NCI-H187 treated with DMSO at 0.1 percent for 48 hours (cell line): ENCODE data around the gene BSN.

Experiments
- DNase-seq: peaks from one replicate; lab custom pipeline; 2025; lab: John Stamatoyannopoulos, UW

BSN gene

DNA sequence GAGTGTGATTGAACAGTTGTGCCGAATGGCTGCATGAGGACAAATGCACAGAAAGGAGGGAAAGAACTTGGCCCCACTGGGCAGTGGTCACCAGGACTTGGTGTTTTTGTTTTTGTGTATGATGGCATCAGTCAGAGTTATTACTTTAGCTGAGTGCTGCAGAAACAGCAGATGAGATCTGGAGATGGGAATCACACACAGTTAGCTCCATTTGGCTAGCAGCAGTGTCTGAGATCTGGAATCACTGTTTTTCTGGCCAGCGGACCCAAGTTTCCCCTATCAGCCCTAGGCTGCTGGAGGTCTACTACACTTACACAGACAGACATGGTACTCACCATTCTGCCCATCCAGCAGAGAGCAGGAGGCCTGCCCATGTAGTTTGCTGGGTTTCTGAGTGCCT is 74.0 kb downstream of the BSN start:
- no peak for DNase-seq

DNA sequence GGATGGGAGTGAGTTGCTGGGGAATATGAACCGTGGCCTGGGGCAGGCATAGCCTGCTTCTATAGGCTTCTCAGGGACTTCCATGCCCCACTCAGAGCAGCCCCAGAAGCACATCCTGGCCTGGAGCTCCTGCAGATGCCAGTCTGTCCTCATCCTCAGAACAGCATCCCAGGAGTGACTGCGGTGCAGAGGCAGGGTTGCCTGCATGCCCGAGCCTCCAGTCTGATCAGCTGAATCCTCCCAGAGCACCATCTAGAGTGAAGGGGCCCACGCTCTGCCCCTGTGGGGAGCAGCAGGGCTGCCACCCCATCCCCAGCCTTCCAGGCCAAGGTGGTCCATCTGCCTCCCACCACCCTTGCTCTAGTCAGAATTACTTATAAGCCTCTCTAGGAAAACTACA is 75.2 kb downstream of the BSN start:
- DNase-seq, result no peak

DNA sequence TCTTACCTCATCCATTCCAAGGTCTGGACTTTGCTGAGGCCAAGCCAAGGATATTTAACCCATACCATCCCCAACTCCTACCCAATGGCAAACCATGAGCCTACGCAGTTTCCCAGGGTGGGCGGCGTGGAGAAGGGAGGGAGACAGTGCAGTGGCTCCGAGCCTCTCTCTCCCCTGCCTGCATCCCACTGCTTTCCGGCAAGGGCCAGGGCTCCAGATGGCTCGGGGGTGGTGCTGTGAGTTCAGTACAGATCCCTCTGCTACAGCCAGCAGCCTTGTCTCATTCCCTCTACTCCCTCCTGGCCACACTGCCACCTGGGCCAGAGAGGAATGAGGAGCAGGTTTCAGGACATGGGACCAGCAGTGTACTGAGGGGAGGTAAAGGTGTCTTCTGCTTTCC is 75.6 kb downstream of the BSN start:
- DNase-seq, result no peak

DNA sequence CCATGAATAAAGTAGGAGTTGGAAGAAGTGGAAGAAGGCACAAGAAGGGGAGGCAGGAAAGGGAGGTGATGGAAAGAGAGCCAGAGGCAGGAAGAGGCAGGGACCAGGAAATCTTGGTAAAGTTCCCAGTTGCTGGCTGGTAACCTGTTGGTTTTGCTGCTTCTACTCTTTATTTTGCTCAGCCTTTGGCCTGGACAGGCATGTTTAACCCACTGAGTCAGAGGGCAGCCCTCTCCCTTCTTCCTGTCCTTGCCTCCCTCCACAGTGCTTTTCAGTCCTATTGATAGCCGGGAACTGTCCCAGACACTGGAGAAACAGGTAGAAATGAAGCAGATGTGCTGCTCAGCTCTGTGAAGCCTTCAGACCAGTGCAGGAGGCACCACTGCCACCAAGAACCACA is 76.5 kb downstream of the BSN start:
- no peak for DNase-seq

DNA sequence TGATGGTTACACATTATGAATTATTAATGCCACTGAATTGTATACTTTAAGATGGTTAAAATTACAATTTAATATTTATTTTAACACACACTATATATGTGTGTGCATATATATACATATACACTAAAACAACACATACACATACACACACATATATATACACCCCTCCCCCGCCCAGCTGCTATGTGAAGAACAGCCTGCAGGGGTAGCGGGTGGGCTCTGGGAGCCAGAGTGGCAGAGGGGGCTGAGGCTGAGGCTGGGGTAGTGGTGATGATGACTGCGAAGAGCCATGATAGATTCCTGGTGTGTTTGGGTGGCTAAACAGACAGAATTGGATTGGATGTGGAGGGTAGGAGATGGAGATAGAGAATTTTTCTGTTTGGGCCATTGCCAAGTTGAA is 80.5 kb downstream of the BSN start:
- DNase-seq, result no peak

DNA sequence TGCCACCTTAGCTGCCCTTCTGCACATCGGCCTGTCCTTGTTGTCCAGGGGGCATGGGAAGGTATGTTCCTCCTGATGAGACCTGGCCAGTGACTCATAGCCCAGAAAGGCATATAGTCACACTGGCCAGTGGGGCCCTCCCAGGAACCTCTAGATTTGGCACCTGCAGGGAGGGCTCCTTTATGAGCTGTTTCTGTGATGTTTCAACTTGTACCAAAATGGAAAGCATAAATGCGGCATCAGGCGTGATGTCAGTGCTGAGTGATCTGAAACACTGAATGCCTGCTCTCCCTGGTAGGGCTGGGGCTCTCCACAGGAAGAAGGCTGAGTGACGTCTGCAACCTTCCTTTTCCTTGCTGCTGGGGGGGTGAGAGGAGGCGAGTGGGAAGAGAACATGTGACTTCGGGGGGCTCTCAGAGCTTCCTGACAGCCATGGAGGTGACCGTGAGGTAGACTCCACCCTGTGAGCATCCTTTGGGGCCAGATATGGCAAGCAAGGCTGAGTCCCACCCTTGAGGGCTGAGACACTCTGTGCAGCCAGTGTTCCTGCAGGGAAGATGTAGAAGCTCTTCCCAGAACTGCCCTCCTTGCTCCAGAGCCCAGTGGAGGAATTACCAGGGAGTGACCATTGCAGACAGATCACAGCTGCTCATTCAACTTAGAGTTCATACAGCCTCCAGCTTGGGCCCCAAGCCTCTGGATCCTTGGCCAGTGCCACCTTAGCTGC is 82.8 kb downstream of the BSN start:
- no peak for DNase-seq

DNA sequence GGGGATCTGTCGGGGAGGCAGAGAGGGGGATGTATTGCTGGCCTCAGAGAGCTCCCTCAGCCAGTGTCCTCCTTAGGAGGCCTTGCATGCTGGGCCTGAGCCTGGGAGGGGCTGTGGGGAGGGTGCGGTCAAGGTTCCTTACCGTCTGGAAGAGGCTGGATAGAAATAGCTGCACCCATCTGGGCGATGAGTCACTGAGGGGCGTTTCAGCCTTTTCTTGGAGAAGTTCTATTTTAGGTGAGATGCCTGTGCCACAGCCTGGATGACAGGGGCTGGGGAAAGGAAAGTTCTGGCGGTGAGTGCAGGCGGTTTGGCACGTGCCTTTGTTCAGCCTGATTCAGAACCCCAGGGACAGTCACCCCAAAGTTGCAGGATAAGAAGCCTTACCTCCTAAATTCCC is 84.2 kb downstream of the BSN start:
- DNase-seq, result no peak

DNA sequence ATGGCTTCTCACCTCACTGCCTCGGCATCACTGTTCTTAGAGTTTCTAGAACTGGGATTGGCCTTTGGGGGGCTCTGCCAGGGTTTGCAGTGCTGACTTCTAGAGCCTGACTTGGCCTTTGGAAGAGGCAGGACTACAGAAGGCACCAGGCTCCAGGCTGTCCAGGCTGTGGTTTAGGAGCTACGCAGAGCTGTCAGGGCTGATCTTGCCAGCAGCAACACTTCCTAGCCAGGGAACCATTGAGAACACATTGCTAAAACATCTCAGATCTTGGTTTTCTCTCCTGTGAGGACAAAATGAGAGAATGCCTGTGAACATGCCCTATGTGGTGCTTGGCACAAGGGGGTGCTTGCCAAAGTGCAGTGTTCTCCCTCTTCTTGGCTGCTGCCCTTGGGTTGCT is 85.3 kb downstream of the BSN start:
- no peak for DNase-seq

DNA sequence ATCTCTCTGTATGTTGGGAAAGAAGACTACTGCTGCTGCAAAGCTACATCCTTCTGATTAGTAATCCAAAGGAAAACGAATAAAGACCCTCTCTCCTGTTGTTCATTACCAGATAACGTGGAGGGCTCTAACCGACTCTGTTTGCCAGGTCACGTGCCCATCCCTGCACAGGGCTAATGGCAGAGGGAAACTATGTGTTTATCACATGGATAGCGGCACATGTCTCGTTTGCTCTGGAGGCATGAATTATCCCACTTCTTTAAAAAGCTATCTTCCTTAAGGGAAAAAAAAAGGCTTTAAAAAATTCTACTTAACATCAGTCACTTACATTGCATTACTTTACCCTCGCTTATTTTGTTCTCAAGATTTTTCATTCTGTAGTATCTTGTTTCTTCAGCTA is 87.0 kb downstream of the BSN start:
- no peak for DNase-seq

DNA sequence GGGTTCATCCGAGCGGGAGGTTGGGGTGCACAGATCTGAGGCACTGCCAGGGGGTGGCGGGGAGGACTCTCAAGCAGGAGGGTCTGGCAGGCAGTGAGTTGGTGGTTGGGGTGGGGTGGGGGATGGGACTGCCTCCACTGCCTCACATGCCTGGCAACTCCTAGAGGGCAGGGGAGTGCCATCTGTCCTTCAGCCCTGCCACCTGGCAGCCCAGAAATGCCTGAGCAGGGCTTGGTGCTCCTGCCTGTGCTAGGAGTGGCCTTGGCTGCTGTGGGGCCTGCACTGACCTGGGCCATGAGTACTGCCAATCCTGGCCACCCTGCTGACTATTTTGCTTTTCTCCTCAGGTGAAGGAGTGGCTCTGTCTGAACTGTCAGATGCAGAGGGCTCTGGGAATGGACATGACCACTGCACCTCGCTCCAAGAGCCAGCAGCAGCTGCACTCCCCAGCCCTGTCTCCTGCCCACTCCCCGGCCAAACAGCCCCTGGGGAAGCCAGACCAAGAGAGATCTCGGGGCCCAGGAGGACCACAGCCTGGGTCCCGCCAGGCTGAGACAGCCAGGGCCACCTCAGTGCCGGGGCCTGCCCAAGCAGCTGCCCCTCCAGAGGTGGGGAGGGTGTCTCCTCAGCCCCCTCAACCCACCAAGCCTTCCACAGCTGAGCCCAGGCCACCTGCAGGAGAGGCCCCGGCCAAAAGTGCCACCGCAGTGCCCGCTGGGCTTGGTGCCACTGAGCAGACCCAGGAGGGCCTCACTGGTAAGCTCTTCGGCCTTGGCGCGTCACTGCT is 87.8 kb downstream of the BSN start:
- DNase-seq, result no peak

DNA sequence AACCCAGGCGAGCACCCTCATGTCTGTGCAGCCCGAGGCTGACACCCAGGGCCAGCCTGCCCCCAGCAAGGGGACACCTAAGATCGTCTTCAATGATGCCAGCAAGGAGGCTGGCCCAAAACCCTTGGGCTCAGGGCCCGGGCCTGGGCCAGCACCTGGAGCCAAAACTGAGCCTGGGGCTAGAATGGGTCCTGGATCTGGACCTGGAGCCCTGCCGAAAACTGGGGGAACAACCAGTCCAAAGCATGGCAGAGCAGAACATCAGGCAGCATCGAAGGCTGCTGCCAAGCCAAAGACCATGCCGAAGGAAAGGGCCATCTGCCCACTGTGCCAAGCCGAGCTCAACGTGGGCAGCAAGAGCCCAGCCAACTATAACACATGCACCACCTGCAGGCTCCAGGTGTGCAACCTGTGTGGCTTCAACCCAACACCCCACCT is 88.5 kb downstream of the BSN start:
- DNase-seq, result no peak

DNA sequence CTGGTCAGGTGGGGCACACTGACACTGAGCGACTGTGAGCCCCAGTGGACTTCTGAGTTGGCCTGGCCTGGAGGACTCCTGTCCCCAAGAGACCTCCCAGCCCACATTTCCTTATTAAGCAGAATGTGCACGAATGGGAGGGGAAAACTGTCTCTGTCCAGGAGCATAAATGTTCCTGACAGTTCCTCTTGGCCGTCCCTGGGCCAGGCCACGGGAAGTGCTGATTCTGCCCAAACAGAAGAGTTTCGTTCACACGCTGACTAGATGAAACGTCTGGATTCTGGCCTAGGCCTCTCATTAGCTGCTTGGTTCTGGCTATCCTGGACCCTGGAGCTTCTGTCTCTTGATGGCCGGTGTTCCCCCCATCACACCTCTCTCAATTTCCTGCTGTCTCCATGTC is 90.4 kb downstream of the BSN start:
- no peak for DNase-seq

DNA sequence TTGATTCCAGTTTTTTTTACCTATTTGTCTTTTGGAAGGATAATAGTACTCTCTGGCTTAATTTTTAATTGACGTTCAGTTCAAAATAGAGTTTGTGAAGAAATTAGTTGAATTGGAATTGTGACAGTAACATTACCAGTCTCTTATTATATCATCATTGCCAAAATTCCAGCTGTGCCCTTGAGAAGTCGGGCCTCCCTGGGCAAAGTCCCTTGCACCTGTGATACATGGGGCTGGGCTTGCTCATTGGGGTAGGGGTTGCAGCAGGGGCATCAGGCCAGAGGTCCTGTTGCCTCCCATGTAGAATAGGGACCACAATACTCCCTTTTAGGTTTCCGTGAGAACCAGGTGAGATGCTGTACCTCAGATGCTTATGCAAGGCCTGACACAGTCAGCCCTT is 92.0 kb downstream of the BSN start:
- DNase-seq, result no peak

DNA sequence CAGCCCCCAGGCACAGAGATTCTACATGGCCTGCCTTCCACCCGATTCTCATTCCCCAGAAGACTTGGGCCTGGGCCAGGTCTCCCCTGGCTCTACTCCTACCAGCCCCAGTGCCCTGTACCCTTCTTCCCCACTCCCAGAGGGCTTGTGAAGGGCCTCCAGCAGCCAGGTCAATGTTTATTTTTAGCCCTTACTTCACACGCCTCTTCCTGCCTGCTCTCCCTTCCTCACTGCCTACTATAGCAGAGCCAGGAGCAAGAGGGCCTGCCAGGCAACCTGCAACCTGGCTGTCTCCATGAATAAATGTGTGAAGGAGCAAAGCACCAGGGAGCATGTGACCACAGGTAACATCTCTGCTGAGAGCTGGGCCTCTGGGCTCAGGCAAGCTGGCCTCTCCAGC is 93.5 kb downstream of the BSN start:
- no peak for DNase-seq

DNA sequence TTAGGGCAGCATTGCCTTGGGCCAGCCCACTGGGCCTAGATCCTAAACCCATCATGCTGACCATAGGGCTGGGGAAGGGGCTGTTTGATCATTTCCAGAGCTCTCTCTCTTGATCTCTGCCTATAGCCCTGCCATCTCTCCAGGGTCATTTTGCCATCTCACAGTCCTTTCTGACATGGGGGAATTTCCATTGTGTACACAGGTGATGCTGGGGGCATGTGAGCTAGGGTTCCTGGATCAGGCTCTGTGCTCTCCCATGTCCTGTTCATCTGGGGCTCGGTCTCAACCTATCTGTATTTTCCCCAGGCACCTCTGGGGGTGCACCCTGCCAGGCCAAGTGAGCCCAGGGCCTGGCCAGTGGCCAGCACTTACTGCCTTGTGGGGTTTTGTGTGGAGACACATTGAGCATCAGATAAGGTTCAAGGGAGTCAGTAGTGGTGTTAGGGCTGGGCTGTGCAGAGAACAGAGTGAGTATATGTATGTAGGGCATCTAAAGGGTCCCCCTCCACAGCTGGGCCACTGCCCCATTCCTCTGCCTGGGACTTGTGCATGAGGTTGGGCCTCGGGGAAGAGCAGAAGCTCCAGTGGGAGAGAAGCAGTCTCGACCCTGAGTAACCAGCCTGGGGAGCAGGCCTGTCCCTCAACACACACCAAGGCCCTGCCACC is 94.2 kb downstream of the BSN start:
- DNase-seq, result no peak

DNA sequence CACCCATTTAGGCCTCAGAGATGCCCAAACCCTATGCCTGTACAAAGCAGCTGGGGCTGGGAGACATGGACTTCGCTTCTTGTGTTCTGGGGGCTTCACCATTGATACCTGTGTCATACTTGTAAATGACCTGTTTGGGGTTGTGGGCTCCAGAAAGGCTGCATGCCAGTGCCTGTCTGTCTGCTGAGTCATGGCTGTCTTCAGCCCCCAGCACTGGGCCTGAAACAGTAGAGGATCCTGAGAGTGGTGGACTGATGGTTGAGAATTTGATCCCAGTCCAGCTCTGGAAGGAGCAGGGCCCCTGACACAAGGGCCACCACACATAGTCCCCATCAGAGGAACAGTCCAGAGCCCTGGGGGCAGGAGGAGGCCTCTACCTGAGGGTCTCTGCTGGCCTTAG is 95.3 kb downstream of the BSN start:
- no peak for DNase-seq

DNA sequence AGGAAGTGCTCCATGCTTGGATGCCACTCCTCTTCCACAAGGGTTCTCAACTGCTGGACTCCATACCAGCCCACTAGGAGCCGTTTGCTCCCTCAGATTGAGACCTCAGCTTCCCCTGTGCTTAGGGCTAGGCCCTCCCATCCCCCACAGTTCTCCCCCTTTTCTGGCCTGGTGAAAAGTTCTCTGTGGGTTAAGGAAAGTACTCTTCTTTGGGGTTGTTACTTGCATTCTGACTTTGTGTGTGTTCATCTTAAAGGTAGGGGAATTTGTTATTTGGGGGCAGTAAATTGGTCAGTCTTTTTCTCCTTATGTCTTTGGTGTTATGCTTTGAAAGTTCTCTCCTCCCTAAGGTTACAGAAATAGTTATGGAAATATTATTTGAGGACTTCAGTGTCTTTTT is 95.9 kb downstream of the BSN start:
- no peak for DNase-seq

DNA sequence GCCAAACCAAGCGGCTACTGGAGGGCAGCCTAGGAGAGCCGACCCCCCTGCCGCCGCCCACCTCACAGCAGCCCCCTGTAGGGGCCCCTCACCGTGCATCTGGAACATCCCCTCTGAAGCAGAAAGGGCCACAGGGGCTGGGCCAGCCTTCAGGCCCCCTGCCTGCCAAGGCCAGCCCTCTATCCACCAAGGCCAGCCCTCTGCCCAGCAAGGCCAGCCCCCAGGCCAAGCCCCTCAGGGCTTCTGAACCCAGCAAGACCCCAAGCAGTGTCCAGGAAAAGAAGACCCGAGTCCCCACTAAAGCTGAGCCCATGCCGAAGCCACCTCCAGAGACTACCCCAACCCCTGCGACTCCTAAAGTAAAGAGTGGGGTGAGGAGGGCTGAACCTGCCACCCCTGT is 96.4 kb downstream of the BSN start:
- no peak for DNase-seq

DNA sequence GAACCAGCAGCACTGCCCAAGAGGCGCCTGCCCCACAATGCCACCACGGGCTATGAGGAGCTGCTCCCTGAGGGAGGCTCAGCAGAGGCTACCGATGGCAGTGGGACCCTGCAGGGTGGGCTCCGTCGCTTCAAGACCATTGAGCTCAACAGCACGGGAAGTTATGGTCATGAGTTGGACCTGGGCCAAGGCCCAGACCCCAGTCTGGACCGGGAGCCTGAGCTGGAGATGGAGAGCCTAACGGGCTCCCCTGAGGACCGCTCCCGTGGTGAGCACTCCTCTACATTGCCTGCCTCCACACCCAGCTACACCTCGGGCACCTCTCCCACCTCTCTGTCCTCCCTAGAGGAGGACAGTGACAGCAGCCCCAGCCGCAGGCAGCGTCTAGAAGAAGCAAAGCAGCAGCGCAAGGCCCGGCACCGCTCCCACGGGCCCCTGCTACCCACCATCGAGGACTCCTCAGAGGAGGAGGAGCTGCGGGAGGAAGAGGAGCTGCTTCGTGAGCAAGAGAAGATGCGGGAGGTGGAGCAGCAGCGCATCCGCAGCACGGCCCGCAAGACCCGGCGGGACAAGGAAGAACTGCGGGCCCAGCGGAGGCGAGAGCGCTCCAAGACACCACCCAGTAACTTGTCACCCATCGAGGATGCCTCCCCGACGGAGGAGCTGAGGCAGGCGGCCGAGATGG is 98.1 kb downstream of the BSN start:
- DNase-seq, result no peak

DNA sequence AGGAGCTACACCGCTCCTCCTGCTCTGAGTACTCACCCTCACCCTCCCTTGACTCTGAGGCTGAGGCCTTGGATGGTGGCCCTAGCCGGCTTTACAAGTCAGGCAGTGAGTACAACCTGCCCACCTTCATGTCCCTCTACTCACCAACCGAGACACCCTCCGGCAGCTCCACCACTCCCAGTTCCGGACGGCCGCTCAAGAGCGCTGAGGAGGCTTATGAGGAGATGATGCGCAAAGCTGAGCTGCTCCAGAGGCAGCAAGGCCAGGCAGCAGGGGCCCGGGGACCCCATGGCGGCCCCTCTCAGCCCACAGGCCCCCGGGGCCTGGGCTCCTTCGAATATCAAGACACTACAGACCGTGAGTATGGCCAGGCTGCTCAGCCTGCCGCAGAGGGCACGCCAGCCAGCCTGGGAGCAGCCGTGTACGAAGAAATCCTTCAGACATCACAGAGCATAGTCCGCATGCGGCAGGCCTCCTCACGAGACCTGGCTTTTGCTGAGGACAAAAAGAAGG is 98.7 kb downstream of the BSN start:
- DNase-seq, result no peak

DNA sequence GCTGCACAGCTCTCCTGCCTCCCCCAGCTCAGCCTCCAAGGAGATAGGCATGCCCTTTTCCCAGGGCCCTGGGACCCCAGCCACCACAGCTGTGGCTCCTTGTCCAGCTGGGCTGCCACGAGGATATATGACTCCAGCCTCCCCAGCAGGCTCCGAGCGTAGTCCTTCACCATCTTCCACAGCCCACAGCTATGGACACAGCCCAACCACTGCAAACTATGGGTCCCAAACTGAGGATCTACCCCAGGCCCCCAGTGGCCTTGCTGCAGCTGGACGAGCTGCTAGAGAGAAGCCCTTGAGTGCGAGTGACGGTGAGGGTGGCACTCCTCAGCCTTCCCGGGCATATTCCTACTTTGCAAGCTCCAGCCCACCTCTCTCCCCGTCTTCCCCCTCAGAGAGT is 99.3 kb downstream of the BSN start:
- no peak for DNase-seq

DNA sequence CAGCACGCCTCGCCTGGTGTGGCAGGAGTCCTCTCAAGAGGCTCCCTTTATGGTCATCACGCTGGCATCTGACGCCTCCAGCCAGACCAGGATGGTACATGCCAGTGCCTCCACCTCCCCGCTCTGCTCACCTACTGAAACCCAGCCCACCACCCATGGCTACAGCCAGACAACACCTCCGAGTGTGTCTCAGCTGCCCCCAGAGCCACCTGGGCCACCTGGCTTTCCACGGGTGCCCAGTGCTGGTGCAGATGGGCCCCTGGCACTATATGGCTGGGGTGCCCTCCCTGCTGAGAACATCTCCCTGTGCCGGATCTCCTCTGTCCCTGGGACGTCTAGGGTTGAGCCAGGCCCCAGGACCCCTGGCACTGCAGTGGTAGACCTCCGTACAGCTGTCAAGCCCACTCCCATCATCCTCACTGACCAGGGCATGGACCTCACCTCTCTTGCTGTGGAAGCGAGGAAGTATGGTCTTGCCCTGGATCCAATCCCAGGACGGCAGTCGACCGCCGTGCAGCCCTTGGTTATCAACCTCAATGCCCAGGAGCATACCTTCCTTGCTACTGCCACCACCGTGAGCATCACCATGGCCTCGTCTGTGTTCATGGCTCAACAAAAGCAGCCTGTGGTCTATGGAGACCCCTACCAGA is 100.0 kb downstream of the BSN start:
- DNase-seq, result no peak
